ENCODE results near the gene PRKAR1B. TPM values are rescaled to one million over a fixed set of nuclear protein-coding genes. Genes with fewer than 3 reads are reported as not detected.

Gene PRKAR1B
- total RNA-seq, 1 experiment from 2014 or later: 14.1 TPM

DNA sequence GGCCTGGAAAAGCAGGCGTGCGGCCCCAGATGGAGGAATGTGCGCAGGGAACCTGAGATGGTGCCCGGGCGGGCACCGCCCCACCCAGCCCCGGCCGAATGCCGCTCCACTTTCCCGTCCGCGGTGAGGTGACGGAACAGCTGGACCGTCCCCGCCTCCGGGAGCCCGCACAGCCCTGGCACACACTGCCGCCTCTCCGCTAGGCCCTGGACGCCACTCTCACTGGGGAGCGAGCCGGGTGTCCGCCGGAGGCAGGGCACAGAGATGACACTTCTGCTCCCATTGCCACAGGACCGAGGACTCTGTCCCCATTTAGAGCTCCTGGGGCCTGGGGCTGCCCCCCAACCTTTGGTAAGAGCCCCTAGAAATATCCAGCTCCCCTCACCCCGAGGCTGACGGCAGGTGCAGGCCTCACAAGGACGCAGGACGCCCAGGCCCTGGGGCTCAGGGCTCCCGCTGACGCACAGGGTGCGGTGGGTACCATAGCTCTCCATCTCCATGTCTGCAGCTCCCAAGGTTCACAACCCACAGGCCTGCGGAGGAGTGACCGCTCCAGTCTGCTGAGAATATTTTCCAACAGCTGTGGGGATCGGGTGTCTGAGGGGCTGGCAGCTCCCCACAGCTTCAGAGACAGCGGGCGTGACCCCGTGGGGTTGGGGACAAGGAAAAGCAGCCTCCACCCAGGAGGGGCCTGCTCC lies 155.2 kb downstream of the PRKAR1B start:
- TF ChIP-seq, protein P1, sequence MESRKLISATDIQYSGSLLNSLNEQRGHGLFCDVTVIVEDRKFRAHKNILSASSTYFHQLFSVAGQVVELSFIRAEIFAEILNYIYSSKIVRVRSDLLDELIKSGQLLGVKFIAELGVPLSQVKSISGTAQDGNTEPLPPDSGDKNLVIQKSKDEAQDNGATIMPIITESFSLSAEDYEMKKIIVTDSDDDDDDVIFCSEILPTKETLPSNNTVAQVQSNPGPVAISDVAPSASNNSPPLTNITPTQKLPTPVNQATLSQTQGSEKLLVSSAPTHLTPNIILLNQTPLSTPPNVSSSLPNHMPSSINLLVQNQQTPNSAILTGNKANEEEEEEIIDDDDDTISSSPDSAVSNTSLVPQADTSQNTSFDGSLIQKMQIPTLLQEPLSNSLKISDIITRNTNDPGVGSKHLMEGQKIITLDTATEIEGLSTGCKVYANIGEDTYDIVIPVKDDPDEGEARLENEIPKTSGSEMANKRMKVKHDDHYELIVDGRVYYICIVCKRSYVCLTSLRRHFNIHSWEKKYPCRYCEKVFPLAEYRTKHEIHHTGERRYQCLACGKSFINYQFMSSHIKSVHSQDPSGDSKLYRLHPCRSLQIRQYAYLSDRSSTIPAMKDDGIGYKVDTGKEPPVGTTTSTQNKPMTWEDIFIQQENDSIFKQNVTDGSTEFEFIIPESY (IDR thresholded peaks at IDR 0.05; ENCODE audit: extremely low read depth, insufficient replicate concordance, low read length): no peak
- TF ChIP-seq POLR2AphosphoS5 (IDR thresholded peaks at IDR 0.05; ENCODE audit: low read depth, low read length) (no peak), EZH2phosphoT487 (IDR thresholded peaks at IDR 0.05; ENCODE audit: borderline replicate concordance) (no peak), CEBPB (IDR thresholded peaks at IDR 0.05; ENCODE audit: low read depth) (no peak), JUND (IDR thresholded peaks at IDR 0.05) (no peak), TCF7L2 (IDR thresholded peaks at IDR 0.05; ENCODE audit: borderline replicate concordance, extremely low read depth, insufficient read depth, insufficient read length) (no peak), ELF1 (IDR thresholded peaks at IDR 0.05; ENCODE audit: borderline replicate concordance, low read depth) (no peak), FOSL1 (IDR thresholded peaks at IDR 0.05; ENCODE audit: low read depth) (no peak), ZFX (IDR thresholded peaks at IDR 0.05) (no peak), CBX3 (IDR thresholded peaks at IDR 0.05; ENCODE audit: low read depth) (no peak), YY1 (IDR thresholded peaks at IDR 0.05; ENCODE audit: extremely low read depth, insufficient replicate concordance, low read depth, low read length) (no peak), POLR2A (IDR thresholded peaks at IDR 0.05; ENCODE audit: borderline replicate concordance, extremely low read depth, insufficient read depth, insufficient read length) (no peak), EGR1 (IDR thresholded peaks at IDR 0.05; ENCODE audit: low read depth) (no peak), ZNF274 (IDR thresholded peaks at IDR 0.05; ENCODE audit: low read depth, low read length) (no peak), RAD21 (IDR thresholded peaks at IDR 0.05; ENCODE audit: low read depth) (no peak), EZH2 (IDR thresholded peaks at IDR 0.05) (no peak), SIN3A (IDR thresholded peaks at IDR 0.05; ENCODE audit: low read depth) (no peak)
- TF ChIP-seq, protein P2, sequence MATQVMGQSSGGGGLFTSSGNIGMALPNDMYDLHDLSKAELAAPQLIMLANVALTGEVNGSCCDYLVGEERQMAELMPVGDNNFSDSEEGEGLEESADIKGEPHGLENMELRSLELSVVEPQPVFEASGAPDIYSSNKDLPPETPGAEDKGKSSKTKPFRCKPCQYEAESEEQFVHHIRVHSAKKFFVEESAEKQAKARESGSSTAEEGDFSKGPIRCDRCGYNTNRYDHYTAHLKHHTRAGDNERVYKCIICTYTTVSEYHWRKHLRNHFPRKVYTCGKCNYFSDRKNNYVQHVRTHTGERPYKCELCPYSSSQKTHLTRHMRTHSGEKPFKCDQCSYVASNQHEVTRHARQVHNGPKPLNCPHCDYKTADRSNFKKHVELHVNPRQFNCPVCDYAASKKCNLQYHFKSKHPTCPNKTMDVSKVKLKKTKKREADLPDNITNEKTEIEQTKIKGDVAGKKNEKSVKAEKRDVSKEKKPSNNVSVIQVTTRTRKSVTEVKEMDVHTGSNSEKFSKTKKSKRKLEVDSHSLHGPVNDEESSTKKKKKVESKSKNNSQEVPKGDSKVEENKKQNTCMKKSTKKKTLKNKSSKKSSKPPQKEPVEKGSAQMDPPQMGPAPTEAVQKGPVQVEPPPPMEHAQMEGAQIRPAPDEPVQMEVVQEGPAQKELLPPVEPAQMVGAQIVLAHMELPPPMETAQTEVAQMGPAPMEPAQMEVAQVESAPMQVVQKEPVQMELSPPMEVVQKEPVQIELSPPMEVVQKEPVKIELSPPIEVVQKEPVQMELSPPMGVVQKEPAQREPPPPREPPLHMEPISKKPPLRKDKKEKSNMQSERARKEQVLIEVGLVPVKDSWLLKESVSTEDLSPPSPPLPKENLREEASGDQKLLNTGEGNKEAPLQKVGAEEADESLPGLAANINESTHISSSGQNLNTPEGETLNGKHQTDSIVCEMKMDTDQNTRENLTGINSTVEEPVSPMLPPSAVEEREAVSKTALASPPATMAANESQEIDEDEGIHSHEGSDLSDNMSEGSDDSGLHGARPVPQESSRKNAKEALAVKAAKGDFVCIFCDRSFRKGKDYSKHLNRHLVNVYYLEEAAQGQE (IDR thresholded peaks at IDR 0.05; ENCODE audit: low read depth): no peak
- TF ChIP-seq, protein P3, sequence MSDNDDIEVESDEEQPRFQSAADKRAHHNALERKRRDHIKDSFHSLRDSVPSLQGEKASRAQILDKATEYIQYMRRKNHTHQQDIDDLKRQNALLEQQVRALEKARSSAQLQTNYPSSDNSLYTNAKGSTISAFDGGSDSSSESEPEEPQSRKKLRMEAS (IDR thresholded peaks at IDR 0.05): no peak
- TF ChIP-seq, protein P4, sequence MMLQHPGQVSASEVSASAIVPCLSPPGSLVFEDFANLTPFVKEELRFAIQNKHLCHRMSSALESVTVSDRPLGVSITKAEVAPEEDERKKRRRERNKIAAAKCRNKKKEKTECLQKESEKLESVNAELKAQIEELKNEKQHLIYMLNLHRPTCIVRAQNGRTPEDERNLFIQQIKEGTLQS (IDR thresholded peaks at IDR 0.05): no peak
- Histone ChIP-seq H3K9me2 (ENCODE audit: insufficient read depth) (no peaks in the 10 kb centered on the region), H3K9me3 (ENCODE audit: control insufficient read depth in 1 of 2, insufficient read depth in 1 of 2, low read depth in 1 of 2, low read length in 2 of 2) (no peaks in the 10 kb centered on the region), H3K27me3 (ENCODE audit: insufficient read depth, low read length) (no peaks in the 10 kb centered on the region), H3K36me3 (ENCODE audit: control insufficient read depth in 1 of 2, insufficient read depth in 2 of 2, low read length in 2 of 2) (no peaks in the 10 kb centered on the region), H3K4me1 (ENCODE audit: control insufficient read depth in 1 of 2, insufficient read depth in 2 of 2, low read length in 2 of 2) (no peaks in the 10 kb centered on the region), H4K20me1 (ENCODE audit: insufficient read depth) (no peaks in the 10 kb centered on the region), H3K4me3 (replicated peaks in 1 of 2; ENCODE audit: low read depth in 1 of 2, low read length in 2 of 2) (no peak overlapping the region), H3K9ac (ENCODE audit: low read length) (no peak overlapping the region), H3K4me2 (ENCODE audit: low read length) (no peak overlapping the region), H2AFZ (ENCODE audit: low read depth, low read length, poor library complexity, severe bottlenecking) (no peak overlapping the region), H3K79me2 (ENCODE audit: insufficient read depth, low read length) (no peaks in the 10 kb centered on the region), H3K27ac (ENCODE audit: low read depth, low read length) (no peak overlapping the region)
- no peak for DNase-seq (ENCODE audit: low read depth, low spot score)
- ATAC-seq: no peak
- intact Hi-C loops (cut with micrococcal nuclease): no loop called here
- CTCF ChIA-PET: no interaction called here
- POLR2A ChIA-PET: no interaction called here
- RAD21 ChIA-PET (ENCODE audit: low non-redundant PET in 1 of 2, low total read pairs in 2 of 2, uncharacterized antibody in 2 of 2, unreplicated experiment in 2 of 2): no interaction called here
- BruUV-seq (replicated peaks): no TSS peak

Measured in HCT116 (cell line).